Measurements from ENCODE around the gene CEP135.
A peak's percentile ranks its signal among the peaks of the same experiment; 100 is the strongest.
"Not testable (repeated sequence)": the region's sequence is repeated elsewhere in the genome, so short reads cannot be mapped to it uniquely, and the experiment has no call there.

Gene CEP135, protein sequence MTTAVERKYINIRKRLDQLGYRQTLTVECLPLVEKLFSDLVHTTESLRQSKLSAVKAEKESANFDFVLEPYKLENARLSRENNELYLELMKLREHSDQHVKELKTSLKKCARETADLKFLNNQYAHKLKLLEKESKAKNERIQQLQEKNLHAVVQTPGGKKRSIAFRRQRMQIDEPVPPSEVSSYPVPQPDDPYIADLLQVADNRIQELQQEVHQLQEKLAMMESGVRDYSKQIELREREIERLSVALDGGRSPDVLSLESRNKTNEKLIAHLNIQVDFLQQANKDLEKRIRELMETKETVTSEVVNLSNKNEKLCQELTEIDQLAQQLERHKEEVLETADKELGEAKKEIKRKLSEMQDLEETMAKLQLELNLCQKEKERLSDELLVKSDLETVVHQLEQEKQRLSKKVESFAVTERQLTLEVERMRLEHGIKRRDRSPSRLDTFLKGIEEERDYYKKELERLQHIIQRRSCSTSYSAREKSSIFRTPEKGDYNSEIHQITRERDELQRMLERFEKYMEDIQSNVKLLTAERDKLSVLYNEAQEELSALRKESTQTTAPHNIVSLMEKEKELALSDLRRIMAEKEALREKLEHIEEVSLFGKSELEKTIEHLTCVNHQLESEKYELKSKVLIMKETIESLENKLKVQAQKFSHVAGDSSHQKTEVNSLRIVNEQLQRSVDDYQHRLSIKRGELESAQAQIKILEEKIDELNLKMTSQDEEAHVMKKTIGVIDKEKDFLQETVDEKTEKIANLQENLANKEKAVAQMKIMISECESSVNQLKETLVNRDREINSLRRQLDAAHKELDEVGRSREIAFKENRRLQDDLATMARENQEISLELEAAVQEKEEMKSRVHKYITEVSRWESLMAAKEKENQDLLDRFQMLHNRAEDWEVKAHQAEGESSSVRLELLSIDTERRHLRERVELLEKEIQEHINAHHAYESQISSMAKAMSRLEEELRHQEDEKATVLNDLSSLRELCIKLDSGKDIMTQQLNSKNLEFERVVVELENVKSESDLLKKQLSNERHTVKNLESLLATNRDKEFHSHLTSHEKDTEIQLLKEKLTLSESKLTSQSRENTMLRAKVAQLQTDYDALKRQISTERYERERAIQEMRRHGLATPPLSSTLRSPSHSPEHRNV

DNA sequence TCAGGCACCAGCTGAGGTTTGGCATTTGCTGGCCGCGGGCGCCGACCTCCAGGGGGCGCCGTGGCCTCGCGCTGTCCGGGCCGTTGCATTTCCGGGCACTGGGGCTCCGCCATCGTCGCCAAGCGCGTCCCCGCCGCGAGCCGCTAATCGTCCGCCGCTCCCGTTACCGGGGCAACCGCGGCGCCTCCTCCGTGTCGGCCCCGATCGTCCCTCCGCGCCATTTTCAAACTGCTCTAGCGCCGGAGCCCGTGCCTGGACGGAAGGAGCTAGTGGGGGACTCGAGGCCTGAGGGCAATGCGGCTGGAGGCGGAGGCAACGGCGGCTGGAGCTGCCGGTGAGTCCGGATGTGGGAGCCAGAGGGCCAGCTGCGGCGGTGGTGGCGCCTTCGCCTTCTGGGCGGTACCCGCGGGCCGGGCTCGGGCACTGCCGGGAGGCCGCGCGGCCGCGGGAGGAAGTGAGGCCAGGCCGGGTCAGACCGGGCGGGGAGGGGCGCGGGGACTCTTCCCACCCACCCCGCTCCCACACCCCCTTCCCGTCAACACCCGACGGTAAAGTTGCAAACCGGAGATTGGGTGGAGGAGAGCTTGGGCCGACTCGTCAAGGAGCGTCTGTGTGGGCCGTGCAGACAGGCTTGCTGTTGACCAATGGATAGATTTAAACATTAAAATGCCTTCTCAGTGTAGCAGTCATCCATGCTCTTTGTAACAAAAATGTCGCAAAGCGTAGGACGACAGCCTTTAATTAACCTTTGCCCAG lies at the start of gene CEP135:
Gene CEP135, plus strand, starts transcription at position 220 of the 756 bp plus-strand sequence. CDS start 3,186 bp downstream, outside the sequence.
- DNase-seq, result peak; percentile 97

DNA sequence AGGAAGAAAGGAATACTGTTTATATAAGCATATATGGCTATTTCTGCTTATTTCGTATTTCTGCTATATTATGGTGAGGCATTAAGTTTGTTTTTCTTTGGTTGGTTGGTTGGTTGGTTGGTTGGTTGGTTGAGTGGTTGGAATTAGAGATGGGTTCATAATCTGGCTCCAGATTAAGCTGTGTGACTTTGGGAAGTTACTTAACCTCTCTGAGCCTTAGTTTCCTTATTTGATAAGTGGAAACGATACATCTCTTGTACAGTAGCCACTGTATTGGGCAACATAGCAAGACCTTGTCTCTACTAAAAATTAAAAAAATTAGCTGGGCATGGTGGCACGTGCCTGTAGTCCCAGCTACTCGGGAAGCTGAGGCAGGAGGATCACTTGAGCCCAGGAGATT lies 46.1 kb upstream of the CEP135 start:
- DNase-seq, result no peak

DNA sequence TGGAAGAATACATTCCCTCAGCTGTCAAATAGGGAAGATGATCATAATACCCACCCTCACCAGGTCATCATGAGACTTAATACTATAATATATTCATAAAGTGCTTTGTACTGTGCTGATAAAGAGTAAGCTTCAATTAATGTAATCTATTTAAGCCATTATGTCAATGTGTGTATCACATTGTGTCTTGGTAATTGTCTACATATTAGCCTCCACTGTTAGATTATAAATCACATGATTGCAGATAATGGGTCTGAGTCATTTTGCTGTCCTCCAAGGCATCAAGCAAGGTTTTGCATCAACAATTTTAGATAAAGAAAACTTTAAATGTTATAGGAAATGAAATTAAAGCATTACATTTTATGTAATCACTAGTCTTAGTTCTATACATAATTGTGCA lies 45.2 kb upstream of the CEP135 start:
- DNase-seq, result no peak

DNA sequence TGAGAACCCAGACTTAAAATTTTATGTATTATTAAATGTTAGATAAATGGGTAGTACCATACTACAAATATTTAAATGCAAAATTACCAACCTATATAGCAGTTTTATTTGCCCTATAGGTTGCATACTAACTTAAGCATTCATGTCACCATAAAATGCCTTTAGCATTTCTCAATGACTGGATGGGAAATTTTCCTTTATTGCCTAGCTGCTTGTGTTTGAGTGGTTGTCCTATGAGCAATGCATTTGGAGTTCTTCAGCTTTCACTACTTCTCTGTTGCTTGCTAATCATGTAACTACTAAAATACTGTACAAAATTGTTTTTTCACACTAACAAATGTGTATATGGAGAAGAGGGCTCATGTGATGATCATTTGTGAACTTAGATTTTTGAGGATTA lies 44.2 kb upstream of the CEP135 start:
- no peak for DNase-seq

DNA sequence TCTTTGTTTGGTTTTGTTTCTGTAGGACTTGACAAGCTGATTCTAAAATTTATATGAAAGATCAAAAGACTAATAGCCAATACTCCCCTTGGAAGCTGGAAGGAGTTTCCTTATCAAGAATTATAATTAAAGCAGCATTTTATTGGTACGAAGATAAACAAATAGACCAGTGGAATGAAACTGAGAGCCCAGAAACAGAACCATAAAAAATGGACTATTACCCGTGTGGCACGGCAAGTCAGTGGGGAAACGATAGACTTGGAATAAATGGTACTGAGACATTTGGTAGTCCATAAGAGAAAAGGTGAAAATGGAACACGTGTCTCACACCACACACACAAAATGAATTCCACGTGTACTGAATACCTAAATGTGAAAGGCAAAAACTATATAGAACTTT lies 42.4 kb upstream of the CEP135 start:
- no peak for DNase-seq

DNA sequence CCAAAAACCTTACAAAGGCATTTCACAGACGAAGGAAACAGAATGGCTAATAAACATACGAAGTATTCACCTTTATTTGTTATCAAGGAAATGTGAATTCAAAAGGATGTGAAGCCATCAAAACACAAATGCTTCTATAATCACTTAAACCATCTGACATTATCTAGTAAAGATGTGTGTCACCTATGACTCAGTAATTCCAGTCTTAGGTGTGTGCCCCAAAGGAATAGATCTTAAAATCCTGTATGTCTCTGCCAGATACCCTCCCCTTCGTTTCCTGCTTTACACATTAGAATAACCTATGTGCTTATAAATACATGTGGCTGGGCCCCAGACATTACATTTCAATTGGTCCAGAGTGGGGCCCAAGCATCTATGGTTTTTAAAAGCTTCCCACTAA lies 41.8 kb upstream of the CEP135 start:
- no peak for DNase-seq

DNA sequence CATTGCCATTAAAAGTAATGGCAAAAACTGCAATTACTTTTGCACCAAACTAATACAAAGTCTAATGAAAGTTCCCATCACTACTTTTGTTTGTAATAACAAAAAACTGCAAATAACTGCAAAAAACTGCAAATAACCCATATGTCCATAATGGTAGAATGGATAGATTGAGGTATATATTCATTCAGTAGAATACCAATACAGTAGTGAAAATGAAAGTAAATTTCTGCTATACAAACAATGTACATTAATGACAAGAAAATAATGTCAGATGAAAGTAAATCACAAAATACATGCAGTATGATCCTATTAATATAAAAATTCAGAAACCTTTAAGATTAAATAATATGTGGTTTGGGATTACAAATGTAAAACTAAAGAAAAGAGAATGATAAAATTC lies 41.3 kb upstream of the CEP135 start:
- no peak for DNase-seq

DNA sequence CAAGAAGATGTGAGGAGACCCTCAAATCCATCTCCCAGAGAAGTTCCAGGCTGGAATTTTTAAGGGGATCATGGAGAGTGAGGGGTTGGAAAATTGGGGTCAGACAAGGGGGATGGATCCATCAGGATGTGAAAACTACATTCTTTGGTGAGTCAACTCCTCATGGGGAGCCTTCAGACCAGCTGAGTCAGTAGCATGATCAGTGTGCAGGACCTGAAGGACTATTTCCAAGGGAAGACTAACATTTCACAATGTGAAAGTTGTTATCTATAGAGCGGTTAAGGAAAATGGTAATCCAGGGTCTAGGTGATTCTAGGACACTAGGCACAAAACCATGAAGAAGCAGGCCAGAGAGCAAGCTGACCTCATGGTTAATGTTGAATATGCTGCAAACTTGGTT lies 38.6 kb upstream of the CEP135 start:
- no peak for DNase-seq

DNA sequence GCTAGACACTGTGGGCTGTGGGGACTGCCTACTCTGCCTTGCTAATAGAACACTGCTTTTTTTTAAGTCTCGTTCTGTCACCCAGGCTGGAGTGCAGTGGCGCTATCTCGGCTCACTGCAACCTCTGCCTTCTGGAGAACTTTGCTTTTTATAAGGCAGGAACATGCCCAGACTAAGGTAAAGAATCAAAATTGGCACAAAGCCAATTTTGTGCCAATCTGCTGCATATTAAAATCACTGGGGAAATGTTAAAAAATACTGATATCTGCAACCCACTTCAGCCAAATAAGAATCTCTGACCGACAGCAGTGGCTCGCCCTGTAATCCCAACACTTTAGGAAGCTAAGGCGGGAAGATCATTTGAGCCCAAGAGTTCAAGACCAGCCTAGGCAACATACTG lies 36.5 kb upstream of the CEP135 start:
- no peak for DNase-seq

DNA sequence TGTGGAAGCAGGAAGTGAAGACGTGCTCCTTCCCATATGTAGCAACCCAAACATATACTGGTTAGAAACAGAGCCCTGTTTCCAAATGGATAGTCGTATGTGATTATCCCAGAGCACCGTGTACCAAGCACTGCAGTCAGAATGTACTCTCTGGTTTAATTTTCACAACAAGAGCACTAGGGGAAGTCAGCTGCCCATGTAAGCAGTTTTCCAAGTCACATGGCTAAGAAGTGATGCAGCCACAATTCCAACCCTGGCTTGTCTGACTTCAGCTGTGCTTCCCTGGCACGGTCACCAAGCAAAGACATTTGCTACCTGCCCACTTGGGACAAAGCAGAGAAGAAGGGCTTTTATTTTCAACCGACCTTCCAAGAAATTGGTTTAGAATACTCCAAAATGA lies 28.2 kb upstream of the CEP135 start:
- DNase-seq, result no peak

DNA sequence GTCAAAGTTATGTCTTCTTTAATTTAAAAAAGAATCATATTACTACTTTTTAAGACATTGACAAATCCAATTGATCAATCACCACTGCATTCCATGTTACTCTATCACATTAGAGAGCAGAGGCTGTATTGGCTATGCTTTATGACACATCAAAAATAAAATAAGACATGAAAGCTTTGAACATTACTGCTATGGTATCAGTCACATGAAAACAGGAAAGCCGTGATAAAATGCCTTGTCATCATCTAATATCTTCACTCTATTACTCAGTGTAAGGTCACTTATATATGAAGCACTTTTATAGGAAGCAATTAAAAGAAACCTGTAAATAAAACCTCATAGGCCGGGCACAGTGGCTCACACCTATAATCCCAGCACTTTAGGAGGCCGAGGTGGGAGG lies 27.7 kb upstream of the CEP135 start:
- no peak for DNase-seq

DNA sequence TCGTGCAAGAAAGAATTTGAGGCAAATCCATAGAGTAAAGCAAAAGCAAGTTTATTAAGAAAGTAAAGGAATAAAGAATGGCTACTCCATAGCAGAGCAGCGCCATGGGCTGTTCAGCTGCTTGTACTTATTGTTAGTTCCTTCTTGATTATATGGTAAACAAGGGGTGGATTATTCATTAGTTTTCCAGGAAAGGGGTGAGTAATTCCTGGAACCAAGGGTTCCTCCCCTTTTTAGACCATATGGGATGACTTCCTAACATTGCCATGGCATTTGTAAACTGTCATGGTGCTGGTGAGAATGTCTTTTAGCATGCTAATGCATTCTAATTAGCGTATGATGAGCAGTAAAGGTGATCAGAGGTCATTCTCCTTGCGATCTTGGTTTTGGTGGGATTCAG lies 23.5 kb upstream of the CEP135 start:
- no peak for DNase-seq

DNA sequence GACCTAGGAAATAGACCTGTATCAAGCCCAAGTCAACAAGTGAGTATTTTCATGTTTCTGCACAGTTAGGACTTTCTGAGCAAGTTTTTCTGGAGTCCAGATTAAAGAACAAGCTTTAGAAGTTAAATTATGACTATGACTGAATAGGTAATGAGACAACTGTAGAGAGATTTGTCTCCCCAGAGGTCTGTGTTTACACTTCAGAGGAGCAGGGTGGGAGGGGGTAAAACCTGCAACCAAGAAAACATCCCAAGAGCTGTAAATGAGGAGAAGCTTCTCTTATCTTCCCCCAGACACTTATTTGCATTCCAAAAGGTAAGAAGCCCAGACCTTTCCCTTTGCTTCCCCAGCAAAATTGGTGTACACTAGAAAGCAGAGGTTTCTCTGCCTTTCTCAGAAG lies 22.1 kb upstream of the CEP135 start:
- no peak for DNase-seq

DNA sequence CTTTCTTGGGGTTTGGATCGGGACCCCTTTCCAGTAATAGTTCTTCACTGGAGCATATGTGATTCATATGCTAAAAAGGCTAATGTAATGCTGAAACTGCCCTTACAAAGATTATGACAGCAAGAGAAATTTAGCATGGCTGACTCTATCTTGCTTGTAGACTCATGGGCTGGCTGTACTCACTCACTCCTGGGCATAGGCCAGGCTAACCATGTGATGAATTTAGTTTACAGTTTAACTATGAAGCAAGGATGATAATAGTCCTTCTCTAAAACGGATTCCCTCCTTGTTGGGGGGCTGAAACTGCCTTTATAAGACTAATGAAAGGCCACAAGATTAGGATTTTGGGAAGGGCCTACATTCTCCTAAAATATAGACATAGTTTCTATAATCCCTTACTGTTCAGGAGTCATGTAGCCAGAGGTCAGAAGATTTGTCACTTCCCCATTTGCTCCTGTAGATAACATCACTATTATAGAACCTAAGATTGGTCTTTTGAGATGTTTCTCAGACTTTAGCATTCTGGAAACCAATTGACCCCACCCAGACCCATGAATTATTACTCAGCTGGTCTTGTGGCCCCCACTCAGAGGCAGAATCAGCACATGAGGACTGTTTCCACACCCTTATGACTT lies 20.8 kb upstream of the CEP135 start:
- no peak for DNase-seq

DNA sequence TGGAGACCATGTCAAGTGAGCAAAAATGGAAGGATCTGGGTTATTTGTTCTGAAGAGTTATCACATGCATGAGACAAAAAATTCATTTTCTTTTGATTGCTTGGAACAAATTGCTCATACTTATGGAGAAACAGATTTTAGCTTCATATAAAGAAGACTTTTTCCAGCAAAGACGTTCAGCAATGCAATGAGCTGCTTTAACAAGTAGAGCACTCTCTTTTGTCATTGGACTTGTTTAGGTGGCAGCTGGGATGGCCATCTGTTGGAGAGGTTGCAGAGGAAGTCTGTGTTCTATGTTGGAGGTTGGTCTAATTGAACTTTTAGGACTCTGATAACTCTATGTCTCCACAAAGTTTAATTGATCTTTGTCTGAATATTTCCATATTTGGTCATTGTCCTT lies 19.9 kb upstream of the CEP135 start:
- DNase-seq, result no peak

DNA sequence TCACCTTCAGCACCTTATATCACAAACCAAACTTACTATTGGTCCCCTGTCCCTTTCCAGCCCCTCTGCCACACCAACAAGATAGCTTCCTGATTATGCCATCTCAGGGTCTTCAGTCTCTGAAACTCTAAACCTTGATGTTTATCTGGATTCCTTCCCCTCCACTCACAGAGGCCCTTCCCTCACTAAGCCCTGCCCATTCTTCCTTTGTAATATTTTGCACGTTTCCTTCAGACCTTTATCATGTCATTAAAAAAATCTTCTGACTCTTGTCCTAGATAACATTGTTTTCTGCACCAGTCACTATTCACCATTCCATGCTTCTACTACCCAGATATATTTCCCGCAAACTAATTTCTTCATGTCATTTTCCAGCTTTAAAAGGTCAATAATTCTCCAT lies 17.7 kb upstream of the CEP135 start:
- DNase-seq, result no peak

DNA sequence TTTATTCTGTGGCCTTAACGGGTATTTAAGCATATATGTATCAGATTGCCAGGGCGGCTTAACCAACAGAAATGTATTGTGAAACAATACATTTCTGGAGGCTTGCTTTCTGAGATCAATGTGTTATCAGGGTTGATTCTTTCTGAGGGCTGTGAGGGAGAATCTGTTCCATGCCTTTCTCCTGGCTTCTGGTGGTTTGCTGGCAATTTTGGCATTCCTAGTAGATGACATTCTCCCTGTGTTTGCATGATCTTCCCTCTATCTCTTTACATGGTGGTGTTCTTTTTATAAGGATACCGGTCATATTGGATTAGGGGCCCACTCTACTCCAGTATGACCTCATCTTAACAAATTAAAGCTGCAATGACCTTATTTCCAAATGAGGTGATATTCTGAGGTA lies 16.9 kb upstream of the CEP135 start:
- DNase-seq, result no peak

DNA sequence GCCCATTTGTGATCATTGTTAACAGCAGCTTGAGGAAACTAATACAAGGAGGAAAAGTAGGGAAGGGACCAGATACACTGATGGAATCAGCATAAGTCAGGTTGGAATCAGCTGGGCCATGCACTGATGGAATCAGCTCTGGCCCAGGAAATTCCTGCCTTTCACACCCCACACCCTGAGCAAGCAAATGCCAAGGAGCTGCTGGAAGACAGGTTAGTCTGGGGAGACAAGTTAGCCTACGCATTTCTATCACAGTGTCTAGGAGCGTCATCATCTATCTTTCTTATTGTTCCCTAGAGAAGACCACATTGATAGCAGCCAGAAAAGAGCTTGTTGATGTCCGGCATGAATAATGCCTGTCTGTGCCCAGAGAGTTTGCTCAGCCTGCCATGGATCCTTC lies 16.2 kb upstream of the CEP135 start:
- DNase-seq, result no peak

DNA sequence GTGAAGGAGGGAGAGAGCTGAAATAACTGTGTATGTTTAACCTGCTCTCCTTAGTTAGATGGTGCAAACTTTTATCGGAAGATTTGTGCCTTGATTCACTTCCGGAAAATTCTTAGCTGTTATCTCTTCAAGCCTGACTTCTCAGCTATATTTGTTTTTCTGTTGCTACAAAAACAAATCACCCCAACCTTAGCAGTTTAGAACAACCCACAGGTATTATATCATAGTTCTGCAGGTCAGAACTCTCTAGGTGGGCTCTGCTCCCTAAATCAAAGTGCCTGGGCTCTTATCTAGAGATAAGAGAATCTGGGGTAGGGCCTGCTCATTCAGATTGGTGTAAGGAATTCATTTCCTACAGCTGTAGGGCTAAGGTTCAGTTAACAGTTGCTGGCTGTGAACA lies 15.1 kb upstream of the CEP135 start:
- DNase-seq, result no peak

DNA sequence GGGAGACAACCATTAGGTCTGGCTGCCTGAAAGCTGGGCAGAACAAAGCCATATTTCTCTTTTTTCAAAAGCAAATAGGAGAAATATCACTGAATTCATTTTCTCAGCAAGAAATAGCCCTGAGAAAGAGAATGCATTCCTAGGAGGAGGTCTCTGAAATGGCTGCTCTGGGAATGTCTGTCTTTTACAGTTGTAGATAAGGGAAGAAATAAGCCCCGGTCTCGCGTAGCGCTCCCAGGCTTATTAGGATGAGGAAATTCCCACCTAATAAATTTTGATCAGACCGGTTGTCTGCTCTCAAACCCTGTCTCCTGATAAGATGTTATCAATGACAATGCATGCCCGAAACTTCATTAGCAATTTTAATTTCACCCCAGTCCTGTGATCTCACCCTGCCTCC lies 12.8 kb upstream of the CEP135 start:
- DNase-seq, result not testable (repeated sequence)

DNA sequence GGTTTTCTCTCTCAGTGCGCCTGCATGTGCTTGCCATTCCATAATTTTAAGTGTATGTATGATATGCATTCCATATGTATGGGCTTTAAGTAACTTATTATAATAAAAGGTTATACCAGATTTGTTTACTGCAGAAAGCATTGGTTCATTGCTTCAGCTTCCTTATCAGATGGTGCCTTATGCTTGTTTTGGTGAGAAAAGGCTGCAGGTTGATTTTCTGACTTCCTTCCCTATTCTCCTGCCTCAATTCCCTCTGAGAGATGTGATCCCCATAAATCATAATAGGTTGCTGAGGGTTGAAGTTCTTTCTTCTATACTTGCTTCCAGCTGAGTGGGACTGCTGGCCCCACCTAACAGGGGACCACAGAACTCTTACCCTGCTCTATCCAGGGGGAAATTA lies 10.3 kb upstream of the CEP135 start:
- DNase-seq, result no peak

DNA sequence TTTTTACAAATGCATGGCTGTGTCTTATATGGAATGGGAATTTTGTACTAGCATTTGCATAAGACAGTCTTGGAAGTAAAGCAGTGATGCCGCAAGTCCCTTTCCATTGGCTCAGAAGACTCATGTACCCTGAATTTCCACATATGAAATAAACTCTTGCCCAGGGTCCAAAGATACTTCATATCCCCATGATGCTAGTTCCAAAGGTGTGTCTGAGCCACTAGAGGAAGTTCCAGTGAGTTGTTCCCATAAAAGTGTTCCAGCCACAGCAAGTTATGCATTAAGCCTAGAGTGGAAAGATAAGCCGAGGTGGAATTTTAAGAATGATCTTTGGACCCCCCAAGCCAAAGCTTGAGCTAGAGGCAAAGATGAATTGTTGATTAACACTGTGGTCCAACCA lies 9.3 kb upstream of the CEP135 start:
- no peak for DNase-seq

All from femur (tissue), 1 donor.